GM18519 (cell line): Measurements from ENCODE around the gene OR10A5.
"Not testable (repeated sequence)": the region's sequence is repeated elsewhere in the genome, so short reads cannot be mapped to it uniquely, and the experiment has no call there.

Source experiments
- ATAC-seq: cut with Tn5 transposase; IDR thresholded peaks from one replicate; pipeline ENCODE4 v1.9.1; 2021; ENCODE audit warnings: mild to moderate bottlenecking, moderate library complexity; ENCODE audit not compliant: unreplicated experiment, low FRiP score

Gene OR10A5, protein sequence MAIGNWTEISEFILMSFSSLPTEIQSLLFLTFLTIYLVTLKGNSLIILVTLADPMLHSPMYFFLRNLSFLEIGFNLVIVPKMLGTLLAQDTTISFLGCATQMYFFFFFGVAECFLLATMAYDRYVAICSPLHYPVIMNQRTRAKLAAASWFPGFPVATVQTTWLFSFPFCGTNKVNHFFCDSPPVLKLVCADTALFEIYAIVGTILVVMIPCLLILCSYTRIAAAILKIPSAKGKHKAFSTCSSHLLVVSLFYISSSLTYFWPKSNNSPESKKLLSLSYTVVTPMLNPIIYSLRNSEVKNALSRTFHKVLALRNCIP

DNA sequence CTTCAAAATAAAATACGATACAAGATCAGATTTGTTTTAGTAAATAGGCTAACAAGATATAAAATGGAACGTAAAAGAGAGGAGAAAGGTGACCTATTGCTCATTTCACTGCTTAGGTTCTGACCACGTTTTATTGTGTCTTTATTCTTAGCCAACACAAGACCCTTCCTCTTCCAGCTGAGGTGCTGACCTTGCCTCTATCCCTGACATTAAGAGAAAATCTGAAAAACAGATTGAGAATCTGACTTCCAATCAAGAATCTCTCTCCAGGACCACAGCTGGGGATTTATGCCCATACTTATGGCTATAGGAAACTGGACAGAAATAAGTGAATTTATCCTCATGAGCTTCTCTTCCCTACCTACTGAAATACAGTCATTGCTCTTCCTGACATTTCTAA, at the start of gene OR10A5:
Gene OR10A5 (plus strand): TSS at position 301 of the 400 bp plus-strand sequence. CDS start 0 bp downstream, at position 301.
- ATAC-seq, result no peak

- no peak for ATAC-seq
Observed at GRCh38 chr11:6799402-6799801, 46.1 kb upstream of the OR10A5 start, which contains the start of gene OR6A2. Gene OR6A2, minus strand, starts transcription at chr11:6799689. Its CDS starts 3,981 bp downstream, at chr11:6795708.

GRCh38 chr11:6801075-6801474, 44.4 kb upstream of the OR10A5 start:
- not testable (repeated sequence) for ATAC-seq

GRCh38 chr11:6812390-6813005, 33.0 kb upstream of the OR10A5 start:
- ATAC-seq, result peak; percentile 81

DNA sequence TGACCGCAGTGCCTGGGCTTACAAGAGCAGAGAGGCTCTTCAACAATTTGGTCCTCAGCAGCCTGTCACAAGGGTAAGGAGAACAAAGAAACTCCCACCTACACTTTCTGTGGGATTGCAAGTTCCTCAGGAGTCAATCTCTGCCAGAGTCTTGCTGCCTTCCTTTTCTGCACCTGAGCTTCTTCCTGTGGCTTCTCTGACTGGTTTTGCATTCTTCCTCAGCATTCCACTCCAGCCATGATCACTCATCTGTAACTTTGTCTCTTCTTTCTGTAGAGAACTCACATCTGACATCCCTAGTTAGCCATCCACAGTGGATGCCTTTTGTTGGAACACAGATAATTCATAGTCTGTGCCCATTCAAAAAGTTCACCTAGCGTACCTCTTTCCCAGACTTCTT, 31.8 kb upstream of the OR10A5 start:
- no peak for ATAC-seq

GRCh38 chr11:6817694-6818093, 27.8 kb upstream of the OR10A5 start:
- ATAC-seq, result no peak

DNA sequence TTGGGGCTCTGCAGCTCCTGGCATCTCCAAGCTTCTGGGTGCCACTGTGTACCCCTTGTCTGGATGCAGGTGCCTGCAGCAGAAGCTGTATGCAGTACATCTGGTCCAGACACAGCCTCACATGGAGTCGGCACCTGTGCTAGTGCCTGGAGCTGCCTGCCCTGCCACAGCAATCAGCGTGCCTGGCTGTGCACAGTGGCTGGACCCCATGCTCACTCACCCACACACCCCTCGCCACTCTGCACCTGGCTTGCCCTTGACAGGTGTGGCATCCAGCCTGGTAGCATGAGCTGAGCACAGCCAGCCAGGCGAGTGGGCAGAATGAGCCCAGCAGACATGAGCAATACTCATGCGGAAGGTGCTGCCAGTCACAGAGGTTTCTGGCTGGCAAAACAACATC, 26.5 kb upstream of the OR10A5 start:
- no peak for ATAC-seq

- ATAC-seq, result no peak
Observed at GRCh38 chr11:6824136-6824823, 21.2 kb upstream of the OR10A5 start.

- ATAC-seq, result no peak
Observed at GRCh38 chr11:6825231-6825744, 20.2 kb upstream of the OR10A5 start.

- ATAC-seq, result no peak
Observed at GRCh38 chr11:6828103-6828502, 17.4 kb upstream of the OR10A5 start.

- ATAC-seq, result no peak
Observed at GRCh38 chr11:6833356-6833755, 12.1 kb upstream of the OR10A5 start.

DNA sequence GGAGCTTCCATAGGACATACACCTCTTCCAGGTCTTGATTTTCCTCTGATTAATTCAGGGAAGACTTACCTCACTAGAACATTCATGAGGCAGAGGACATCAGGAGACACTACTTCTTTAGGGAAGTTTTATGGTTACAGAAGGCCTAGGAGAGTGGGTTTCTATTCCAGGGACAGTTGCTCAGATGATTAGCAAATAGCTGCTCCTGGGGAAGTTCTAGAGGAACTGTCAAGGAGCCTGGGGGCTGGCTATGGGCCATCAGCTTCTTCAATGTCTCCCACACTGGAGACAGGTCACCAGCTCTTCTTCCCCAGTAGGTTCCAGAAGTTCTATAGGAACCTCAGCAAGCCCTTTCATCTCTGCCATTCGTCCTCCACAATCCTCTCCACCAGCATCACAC, 11.5 kb upstream of the OR10A5 start:
- no peak for ATAC-seq

GRCh38 chr11:6841694-6842093, 3.8 kb upstream of the OR10A5 start:
- no peak for ATAC-seq

GRCh38 chr11:6843670-6844069, 1.8 kb upstream of the OR10A5 start:
- ATAC-seq, result no peak

DNA sequence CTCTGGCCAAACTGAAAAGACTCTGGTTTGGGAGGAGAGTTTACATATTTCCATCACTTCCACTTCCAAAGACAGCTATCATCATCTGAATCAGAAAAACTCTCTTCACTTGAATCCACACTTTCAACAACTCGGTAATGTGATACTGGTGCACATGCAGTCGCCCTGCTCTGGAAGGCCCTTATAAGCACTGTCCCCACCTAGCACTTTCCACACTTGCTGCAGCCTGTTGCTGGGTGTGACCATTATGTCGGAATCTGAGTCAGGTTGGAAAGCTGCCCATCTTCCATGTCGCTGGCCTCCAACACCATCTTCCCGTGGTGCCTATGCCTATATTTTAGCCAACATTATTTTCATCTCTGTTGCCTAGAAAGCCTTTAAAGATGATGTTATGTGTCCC, 1.1 kb upstream of the OR10A5 start:
- ATAC-seq, result no peak

- ATAC-seq, result no peak
Observed at GRCh38 chr11:6850526-6850925, 5.0 kb downstream of the OR10A5 start.

DNA sequence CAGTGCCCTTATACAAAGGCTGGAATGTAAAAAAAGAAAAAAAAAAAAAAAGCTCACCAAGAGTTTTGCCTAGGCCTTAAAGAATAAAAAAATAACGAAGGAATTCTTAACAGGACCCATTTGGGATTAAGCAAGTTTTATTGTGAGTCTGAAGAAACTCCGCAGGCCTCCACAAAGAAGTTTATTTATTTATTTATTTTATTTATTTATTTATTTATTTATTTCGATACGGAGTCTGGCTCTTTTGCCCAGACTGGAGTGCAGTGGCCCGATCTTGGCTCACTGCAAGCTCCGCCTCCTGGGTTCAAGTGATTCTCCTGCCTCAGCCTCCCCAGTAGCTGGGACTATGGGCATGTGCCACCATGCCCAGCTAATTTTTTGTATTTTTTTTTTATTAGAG, 9.3 kb downstream of the OR10A5 start:
- ATAC-seq, result not testable (repeated sequence)

DNA sequence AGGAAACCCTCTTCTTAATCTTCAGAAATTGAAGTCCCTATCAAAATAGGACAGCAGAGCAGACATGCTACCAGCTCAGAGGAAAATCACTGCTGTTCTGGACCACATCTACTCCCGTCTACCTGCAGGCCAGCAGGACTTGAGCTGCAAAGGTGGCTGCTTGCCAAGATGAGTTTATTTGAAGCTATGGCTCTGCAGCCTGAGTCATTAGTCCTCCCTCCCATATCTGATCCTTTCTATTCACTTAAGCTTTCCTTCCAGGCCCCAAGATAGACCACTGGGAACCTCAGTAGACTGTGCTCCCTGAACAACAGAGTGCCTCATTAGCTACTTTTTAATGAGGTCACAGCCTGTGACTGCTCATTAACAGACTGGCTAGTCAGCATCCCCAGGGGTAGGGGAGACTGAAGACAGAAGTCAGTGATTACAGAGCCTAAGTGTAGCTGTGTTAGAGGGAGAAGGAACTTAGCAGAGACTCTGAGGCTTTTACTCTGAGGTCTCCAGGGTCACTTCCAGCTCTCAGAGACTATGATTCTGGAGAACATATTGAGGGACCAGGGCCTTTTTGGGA, 10.6 kb downstream of the OR10A5 start:
- no peak for ATAC-seq

DNA sequence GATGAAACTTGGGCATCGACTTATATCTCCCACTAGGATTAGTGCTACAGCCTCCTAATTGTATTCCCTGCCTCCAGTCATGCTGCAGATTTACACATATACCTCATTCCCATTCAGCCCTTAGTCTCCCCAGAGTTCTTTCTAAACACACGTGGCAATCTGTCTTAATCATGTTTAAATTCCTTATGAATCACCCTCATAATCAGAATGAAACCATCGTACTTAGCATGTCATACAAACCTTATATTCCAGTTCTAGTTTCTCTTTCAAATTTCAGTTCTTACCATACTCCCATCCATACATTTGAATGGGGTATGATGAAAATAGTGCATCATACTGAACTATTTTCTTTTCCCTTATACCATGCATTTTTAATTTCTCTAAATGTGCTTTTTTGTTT, 11.4 kb downstream of the OR10A5 start:
- peak; percentile 83 for ATAC-seq

DNA sequence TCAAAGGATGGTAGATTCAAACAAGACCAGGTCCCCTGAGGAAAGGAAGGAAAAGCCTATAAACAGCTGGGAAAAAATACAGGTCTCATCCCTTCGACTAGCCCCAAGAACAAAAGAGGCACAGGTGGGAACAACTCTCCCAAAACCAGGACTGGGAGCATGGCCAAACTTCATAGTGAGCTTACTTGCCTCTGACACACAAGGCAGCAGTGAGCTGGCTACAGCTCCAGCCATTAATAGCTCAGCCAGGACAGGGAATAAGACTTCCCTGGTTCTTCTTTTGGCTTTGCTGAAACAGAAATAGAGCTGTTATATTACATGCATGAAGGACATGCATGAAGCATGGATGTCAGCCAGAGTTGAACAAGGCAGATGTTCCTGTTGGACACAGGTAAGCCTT, 17.5 kb downstream of the OR10A5 start, which contains the start of gene OR10A2:
Gene OR10A2 (plus strand): TSS at position 97 of the 400 bp plus-strand sequence. CDS start 6,698 bp downstream, outside the sequence.
- no peak for ATAC-seq

DNA sequence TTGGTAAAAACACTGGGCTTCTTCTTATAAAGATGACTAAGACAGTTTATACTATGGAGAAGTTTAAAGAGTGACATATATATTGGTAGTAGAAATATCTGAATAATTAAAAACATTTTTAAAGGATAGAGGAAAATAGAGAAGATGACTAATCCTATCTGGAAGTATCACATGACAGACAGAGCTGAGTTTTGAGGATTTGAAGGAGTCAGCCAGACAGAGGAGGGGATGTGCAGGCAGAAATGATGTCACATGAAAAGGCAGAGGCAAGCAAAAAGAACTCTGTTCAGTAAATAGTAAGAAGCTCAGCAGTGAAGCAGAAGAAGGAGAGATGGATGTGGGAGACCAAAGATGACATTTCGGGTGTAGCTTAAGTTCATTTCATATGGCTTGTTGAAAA, 19.0 kb downstream of the OR10A5 start:
- no peak for ATAC-seq
